ENCODE measurements around the gene HYOU1.
"Not testable (repeated sequence)": the region's sequence is repeated elsewhere in the genome, so short reads cannot be mapped to it uniquely, and the experiment has no call there.

HYOU1 gene

GRCh38 chr11:119067371-119068222 is 10.6 kb upstream of the HYOU1 start, which contains the start of gene VPS11:
VPS11 (plus strand) TSS chr11:119067818; CDS start chr11:119067824, 6 bp downstream.
- Mint-ChIP-seq H3K36me3 (ENCODE audit: low read depth) (peaks cover 52% of the 10 kb centered on the region), H3K4me3 (peak within 1 kb of the TSS; percentile 82), H3K4me1 (ENCODE audit: low read depth) (peaks cover 30% of the 10 kb centered on the region), H3K27ac (peak within 1 kb of the TSS; percentile 94), H3K9me3 (no peaks in the 10 kb centered on the region), H3K27me3 (no peaks in the 10 kb centered on the region)
- intact Hi-C loops (cut with micrococcal nuclease), result loop anchor here (1.0 kb wide), 1 partner anchor 10 kb away; the partner anchor contains the start of gene HYOU1

- intact Hi-C loops (cut with micrococcal nuclease), result no loop called here
- H3K27me3 Mint-ChIP-seq, result no peaks in the 10 kb centered on the region
- H3K9me3 Mint-ChIP-seq, result no peaks in the 10 kb centered on the region
- H3K4me1 Mint-ChIP-seq (ENCODE audit: low read depth), result peaks cover 30% of the 10 kb centered on the region
- peaks cover 42% of the 10 kb centered on the region for H3K36me3 Mint-ChIP-seq (ENCODE audit: low read depth)
- H3K4me3 Mint-ChIP-seq, result no peak overlapping the region
- H3K27ac Mint-ChIP-seq, result no peak overlapping the region
Measured at GRCh38 chr11:119065369-119065768, 8.4 kb upstream of the HYOU1 start.

GRCh38 chr11:119062779-119063178 is 5.8 kb upstream of the HYOU1 start:
- H3K27ac Mint-ChIP-seq, result no peak overlapping the region
- peaks cover 30% of the 10 kb centered on the region for H3K4me1 Mint-ChIP-seq (ENCODE audit: low read depth)
- H3K27me3 Mint-ChIP-seq, result no peaks in the 10 kb centered on the region
- intact Hi-C loops (cut with micrococcal nuclease), result no loop called here
- no peak overlapping the region for H3K4me3 Mint-ChIP-seq
- H3K36me3 Mint-ChIP-seq (ENCODE audit: low read depth), result peaks cover 31% of the 10 kb centered on the region
- no peaks in the 10 kb centered on the region for H3K9me3 Mint-ChIP-seq

GRCh38 chr11:119061256-119061655 is 4.3 kb upstream of the HYOU1 start:
- Mint-ChIP-seq H3K36me3 (ENCODE audit: low read depth) (peaks cover 39% of the 10 kb centered on the region), H3K27me3 (no peaks in the 10 kb centered on the region), H3K4me1 (ENCODE audit: low read depth) (peaks cover 28% of the 10 kb centered on the region), H3K4me3 (no peak overlapping the region), H3K9me3 (no peaks in the 10 kb centered on the region), H3K27ac (no peak overlapping the region)
- intact Hi-C loops (cut with micrococcal nuclease), result no loop called here

- H3K27ac Mint-ChIP-seq; H3K27me3 Mint-ChIP-seq; intact Hi-C loops (cut with micrococcal nuclease); H3K4me3 Mint-ChIP-seq; H3K9me3 Mint-ChIP-seq: not testable (repeated sequence)
- H3K4me1 Mint-ChIP-seq (ENCODE audit: low read depth), result peaks cover 37% of the 10 kb centered on the region
- peaks cover 57% of the 10 kb centered on the region for H3K36me3 Mint-ChIP-seq (ENCODE audit: low read depth)
Measured at GRCh38 chr11:119059128-119059527, 2.1 kb upstream of the HYOU1 start.

DNA sequence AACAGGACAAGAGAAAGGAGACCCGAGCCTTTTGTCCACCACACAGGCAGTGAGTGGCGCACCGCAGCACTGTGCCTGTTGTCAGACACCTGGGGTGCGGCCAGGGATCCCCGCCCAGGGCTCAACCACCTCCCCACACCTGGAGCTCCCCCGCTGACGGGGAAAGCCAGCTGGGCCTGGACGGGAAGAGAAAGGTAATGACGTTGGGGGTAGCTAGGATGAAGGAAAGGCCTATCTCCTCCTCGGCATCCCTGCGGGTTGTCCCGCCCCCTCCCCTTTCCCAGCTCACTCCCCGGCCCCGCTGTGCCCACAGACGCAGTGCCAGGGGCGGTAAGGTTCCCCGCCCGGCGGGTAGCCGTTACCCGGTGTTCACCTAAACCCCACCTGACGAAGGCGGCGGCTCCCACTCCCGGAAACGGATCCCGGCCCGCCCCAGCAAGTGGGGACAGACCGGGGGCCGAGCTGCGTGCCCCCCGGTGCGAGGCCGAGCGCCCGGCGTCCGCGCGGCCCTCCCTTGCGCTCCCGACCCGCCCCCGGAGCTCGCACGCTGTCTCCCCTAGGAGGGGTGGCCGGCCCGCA is 495 bp downstream of the HYOU1 start:
- intact Hi-C loops (cut with micrococcal nuclease), result loop anchor here (2.0 kb wide), 1 partner anchor 60 kb away; no protein-coding TSS in a partner anchor
- peak overlapping the region; percentile 90 for H3K4me3 Mint-ChIP-seq

GRCh38 chr11:119055901-119056300 is 1.1 kb downstream of the HYOU1 start:
- Mint-ChIP-seq H3K27me3 (no peaks in the 10 kb centered on the region), H3K9me3 (no peaks in the 10 kb centered on the region), H3K36me3 (ENCODE audit: low read depth) (peaks cover 71% of the 10 kb centered on the region), H3K27ac (peak overlapping the region; percentile 89), H3K4me3 (peak overlapping the region; percentile 90), H3K4me1 (ENCODE audit: low read depth) (peaks cover 50% of the 10 kb centered on the region)
- intact Hi-C loops (cut with micrococcal nuclease), result loop anchor here (2.0 kb wide), 1 partner anchor 59 kb away; no protein-coding TSS in a partner anchor

More for the DNA sequence above, 495 bp downstream of the HYOU1 start:
- Mint-ChIP-seq H3K27me3 (no peaks in the 10 kb centered on the region), H3K27ac (peak overlapping the region; percentile 89), H3K9me3 (no peaks in the 10 kb centered on the region), H3K4me1 (ENCODE audit: low read depth) (peaks cover 50% of the 10 kb centered on the region), H3K36me3 (ENCODE audit: low read depth) (peaks cover 70% of the 10 kb centered on the region)

- no peak overlapping the region for H3K4me3 Mint-ChIP-seq
- peaks cover 47% of the 10 kb centered on the region for H3K4me1 Mint-ChIP-seq (ENCODE audit: low read depth)
- peaks cover 79% of the 10 kb centered on the region for H3K36me3 Mint-ChIP-seq (ENCODE audit: low read depth)
- intact Hi-C loops (cut with micrococcal nuclease), result no loop called here
- H3K27ac Mint-ChIP-seq, result no peak overlapping the region
- H3K9me3 Mint-ChIP-seq, result no peaks in the 10 kb centered on the region
- H3K27me3 Mint-ChIP-seq, result no peaks in the 10 kb centered on the region
Measured at GRCh38 chr11:119054418-119054817, 2.6 kb downstream of the HYOU1 start.

DNA sequence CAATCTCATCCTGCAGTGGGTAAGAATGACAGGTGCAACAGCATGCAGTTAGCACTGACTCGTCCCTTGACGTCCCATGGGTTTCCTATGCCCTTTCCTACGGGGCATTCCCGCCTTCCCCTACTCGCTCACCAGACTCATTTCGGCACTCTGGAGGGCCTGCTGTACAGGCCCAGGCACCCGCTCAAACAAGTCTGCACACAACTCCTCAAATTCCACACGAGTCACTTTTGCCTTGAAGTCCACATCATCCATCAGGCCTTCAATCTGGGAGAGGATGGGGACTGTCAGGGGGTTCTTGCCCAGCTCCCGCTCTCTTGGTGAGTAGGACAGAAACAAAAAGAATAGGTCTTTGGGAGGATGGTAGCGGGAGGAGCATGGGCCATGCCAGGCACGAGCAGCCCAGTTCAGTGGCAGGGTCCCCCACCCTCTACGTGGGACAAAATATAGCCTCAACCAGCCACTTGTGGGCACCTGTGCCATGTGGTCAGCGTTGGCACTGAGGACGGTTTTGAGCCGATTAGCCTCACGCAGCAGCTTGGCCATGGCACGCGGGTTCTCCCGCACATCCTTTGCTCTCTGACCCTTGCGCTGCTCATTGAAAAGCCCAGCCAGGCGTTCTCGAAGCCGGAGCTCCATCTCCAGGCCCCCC is 4.7 kb downstream of the HYOU1 start:
- Mint-ChIP-seq H3K27me3 (no peaks in the 10 kb centered on the region), H3K27ac (no peak overlapping the region), H3K4me1 (ENCODE audit: low read depth) (peaks cover 35% of the 10 kb centered on the region), H3K36me3 (ENCODE audit: low read depth) (peaks cover 96% of the 10 kb centered on the region), H3K9me3 (no peaks in the 10 kb centered on the region), H3K4me3 (no peak overlapping the region)
- intact Hi-C loops (cut with micrococcal nuclease), result no loop called here

- H3K9me3 Mint-ChIP-seq, result no peaks in the 10 kb centered on the region
- H3K4me3 Mint-ChIP-seq, result no peak overlapping the region
- peaks cover 35% of the 10 kb centered on the region for H3K4me1 Mint-ChIP-seq (ENCODE audit: low read depth)
- intact Hi-C loops (cut with micrococcal nuclease), result no loop called here
- H3K36me3 Mint-ChIP-seq (ENCODE audit: low read depth), result peaks cover 96% of the 10 kb centered on the region
- H3K27ac Mint-ChIP-seq, result no peak overlapping the region
- no peaks in the 10 kb centered on the region for H3K27me3 Mint-ChIP-seq
Measured at GRCh38 chr11:119051440-119052162, 5.4 kb downstream of the HYOU1 start.

- Mint-ChIP-seq H3K36me3 (ENCODE audit: low read depth) (peaks cover 98% of the 10 kb centered on the region), H3K27ac (peak overlapping the region; percentile 9), H3K4me1 (ENCODE audit: low read depth) (peaks cover 12% of the 10 kb centered on the region), H3K27me3 (no peaks in the 10 kb centered on the region), H3K9me3 (no peaks in the 10 kb centered on the region), H3K4me3 (no peak overlapping the region)
- intact Hi-C loops (cut with micrococcal nuclease), result no loop called here
Measured at GRCh38 chr11:119049081-119049480, 7.9 kb downstream of the HYOU1 start.

- Mint-ChIP-seq H3K27ac (peak overlapping the region; percentile 9), H3K4me3 (no peak overlapping the region), H3K9me3 (no peaks in the 10 kb centered on the region), H3K27me3 (no peaks in the 10 kb centered on the region), H3K36me3 (ENCODE audit: low read depth) (peaks cover 95% of the 10 kb centered on the region), H3K4me1 (ENCODE audit: low read depth) (peaks cover 8% of the 10 kb centered on the region)
- intact Hi-C loops (cut with micrococcal nuclease), result no loop called here
Measured at GRCh38 chr11:119048644-119049043, 8.4 kb downstream of the HYOU1 start.

DNA sequence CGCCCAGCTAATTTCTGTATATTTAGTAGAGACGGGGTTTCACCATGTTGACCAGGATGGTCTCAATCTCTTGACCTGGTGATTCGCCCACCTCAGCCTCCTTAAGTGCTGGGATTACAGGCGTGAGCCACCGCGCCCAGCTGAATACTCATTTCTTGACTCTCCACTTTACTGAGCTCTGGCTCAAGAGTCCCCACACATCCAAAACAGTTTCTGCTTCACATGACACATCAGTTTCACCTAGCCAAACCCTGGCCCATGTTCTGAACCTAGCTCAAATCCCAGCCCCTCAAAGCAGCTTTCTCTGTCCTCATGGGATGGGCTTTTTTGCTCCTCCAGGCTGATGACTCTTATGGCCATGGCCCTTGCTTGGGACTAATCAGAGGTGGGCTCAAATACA is 9.8 kb downstream of the HYOU1 start:
- no peaks in the 10 kb centered on the region for H3K9me3 Mint-ChIP-seq
- no peak overlapping the region for H3K27ac Mint-ChIP-seq
- H3K36me3 Mint-ChIP-seq (ENCODE audit: low read depth), result peaks cover 80% of the 10 kb centered on the region
- intact Hi-C loops (cut with micrococcal nuclease), result no loop called here
- no peak overlapping the region for H3K4me3 Mint-ChIP-seq
- no peaks in the 10 kb centered on the region for H3K4me1 Mint-ChIP-seq (ENCODE audit: low read depth)
- no peaks in the 10 kb centered on the region for H3K27me3 Mint-ChIP-seq
